NCI-H345 treated with DMSO at 0.1 percent for 48 hours (cell line): ENCODE results near the gene PPA2.

Experiments used
- DNase-seq: peaks from one replicate; lab custom pipeline; 2025; ENCODE audit not compliant: unreplicated experiment; lab: John Stamatoyannopoulos, UW

Gene PPA2

DNA sequence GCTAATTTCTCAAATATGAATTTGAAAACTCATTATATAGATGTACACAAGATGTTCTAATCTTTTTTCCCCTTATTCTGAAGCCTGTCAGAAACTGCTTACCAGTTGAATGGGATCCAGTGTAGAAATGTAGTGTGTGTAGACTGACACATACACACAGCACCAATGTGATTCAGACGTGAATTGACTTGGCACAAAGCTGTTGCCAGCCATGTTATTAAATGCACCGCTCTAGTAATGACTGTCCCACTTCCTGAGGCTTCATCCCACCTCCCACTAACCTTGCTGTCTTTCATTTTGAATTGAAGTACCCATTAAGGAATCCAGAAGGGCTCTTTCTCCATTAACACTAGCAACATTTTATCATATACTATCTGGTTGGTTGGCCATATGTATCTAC is 146.6 kb downstream of the PPA2 start:
- DNase-seq = no peak
